Endodermal cell (in vitro differentiated cells): Measurements from ENCODE around the gene ZBP1. TPM values are rescaled to one million over a fixed set of nuclear protein-coding genes. Genes with fewer than 3 reads are reported as not detected.

Experiments
- DNase-seq: peaks from one replicate; pipeline ENCODE4 v3.0.0-alpha.2; 2017
- H3K27ac ChIP-seq: 2 replicates; pipeline ENCODE4 v1.5.1; 2013; ENCODE audit warnings: mild to moderate bottlenecking, low read depth, low read length, moderate library complexity
- H3K27me3 ChIP-seq: 2 replicates; pipeline ENCODE4 v1.6.1; 2013; ENCODE audit warnings: mild to moderate bottlenecking, low read length, moderate library complexity; ENCODE audit not compliant: insufficient read depth, control insufficient read depth, poor library complexity, severe bottlenecking
- H3K36me3 ChIP-seq: 2 replicates; pipeline ENCODE4 v1.7.0; 2013; ENCODE audit warnings: mild to moderate bottlenecking, low read length, moderate library complexity; ENCODE audit not compliant: control insufficient read depth, insufficient read depth
- H3K4me1 ChIP-seq: one replicate; pipeline ENCODE4 v1.7.0; 2013; ENCODE audit warnings: low read length; ENCODE audit not compliant: control insufficient read depth, insufficient read depth
- H3K4me3 ChIP-seq: 2 replicates; pipeline ENCODE4 v1.5.1; 2013; ENCODE audit warnings: mild to moderate bottlenecking, low read length, moderate library complexity
- H3K9ac ChIP-seq: 2 replicates; pipeline ENCODE4 v1.6.1; 2013; ENCODE audit warnings: mild to moderate bottlenecking, low read length, moderate library complexity; ENCODE audit not compliant: poor library complexity, severe bottlenecking; ENCODE audit errors: extremely low read depth
- H3K9me3 ChIP-seq: 2 replicates; pipeline ENCODE4 v1.6.1; 2013; ENCODE audit warnings: mild to moderate bottlenecking, low read length, moderate library complexity; ENCODE audit not compliant: control insufficient read depth
- H3K27ac Mint-ChIP-seq: 2 replicates; pipeline ENCODE4 v1.8.0; 2020; ENCODE audit warnings: mixed read lengths
- H3K27me3 Mint-ChIP-seq: 2 replicates; pipeline ENCODE4 v1.8.0; 2021; ENCODE audit warnings: mild to moderate bottlenecking, mixed read lengths; ENCODE audit not compliant: insufficient read depth
- H3K36me3 Mint-ChIP-seq: 2 replicates; pipeline ENCODE4 v1.8.0; 2020; ENCODE audit warnings: low read depth, mixed read lengths
- H3K4me1 Mint-ChIP-seq: 2 replicates; pipeline ENCODE4 v1.8.0; 2020; ENCODE audit warnings: mixed read lengths
- H3K4me3 Mint-ChIP-seq: 2 replicates; pipeline ENCODE4 v1.8.0; 2020; ENCODE audit warnings: mild to moderate bottlenecking, moderate library complexity, mixed read lengths
- H3K9me3 Mint-ChIP-seq: 2 replicates; pipeline ENCODE4 v1.8.0; 2020; ENCODE audit warnings: mild to moderate bottlenecking, mixed read lengths
- WGBS, 2 experiments: methylation state at CpG; one replicate each; pipeline versions ENCODE4 v1.1.5 to v1.1.7; 2013; ENCODE audit warnings: missing lambda C conversion rate in 2 of 2, mixed read lengths in 1 of 2; ENCODE audit not compliant: insufficient coverage in 1 of 2, insufficient read length in 1 of 2; 5-methylcytosine and 5-hydroxymethylcytosine counted together
- total RNA-seq, 2 donors: library from RNA; stranded (reverse); fragmentation: NEBNext Ultra II Directional in 1 of 2; extraction: Animal tissue kit (Norgen Biotek cat#: 25700) in 1 of 2; gene quantifications; 2 replicates in 1 of 2; 3 replicates in 1 of 2; pipeline ENCODE4 v1.2.1, GENCODE V29; 2021
- TF ChIP-seq, protein P1 (sequence below): fragments of 200-600 bp; sonication (generic); conservative IDR thresholded peaks from 2 replicates; pipeline ENCODE4 v1.5.0; 2021; ENCODE audit warnings: antibody characterized with exemption, mild to moderate bottlenecking

Gene ZBP1
- total RNA-seq, 2 donors from 2014 or later, result not detected

DNA sequence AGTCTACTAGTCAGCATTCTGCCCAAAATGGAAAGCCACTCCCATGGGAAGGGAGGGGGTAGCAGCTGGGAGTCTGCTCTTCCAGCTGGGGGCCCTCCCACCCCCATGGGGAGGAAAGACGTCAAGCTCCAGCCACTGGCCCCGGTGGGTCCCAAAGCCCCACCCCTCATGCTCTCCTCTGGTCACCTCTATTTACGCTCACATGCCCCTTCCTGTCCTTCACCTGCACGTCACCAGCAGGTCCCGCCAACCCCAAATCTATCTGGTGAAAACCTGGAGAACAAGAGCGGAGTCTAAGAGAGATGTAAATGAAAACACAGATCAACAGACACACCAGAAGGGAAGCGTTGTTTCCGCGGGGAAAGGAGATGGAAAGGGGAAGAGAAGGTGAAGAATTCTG, 30.0 kb upstream of the ZBP1 start:
- TF ChIP-seq, protein P1, sequence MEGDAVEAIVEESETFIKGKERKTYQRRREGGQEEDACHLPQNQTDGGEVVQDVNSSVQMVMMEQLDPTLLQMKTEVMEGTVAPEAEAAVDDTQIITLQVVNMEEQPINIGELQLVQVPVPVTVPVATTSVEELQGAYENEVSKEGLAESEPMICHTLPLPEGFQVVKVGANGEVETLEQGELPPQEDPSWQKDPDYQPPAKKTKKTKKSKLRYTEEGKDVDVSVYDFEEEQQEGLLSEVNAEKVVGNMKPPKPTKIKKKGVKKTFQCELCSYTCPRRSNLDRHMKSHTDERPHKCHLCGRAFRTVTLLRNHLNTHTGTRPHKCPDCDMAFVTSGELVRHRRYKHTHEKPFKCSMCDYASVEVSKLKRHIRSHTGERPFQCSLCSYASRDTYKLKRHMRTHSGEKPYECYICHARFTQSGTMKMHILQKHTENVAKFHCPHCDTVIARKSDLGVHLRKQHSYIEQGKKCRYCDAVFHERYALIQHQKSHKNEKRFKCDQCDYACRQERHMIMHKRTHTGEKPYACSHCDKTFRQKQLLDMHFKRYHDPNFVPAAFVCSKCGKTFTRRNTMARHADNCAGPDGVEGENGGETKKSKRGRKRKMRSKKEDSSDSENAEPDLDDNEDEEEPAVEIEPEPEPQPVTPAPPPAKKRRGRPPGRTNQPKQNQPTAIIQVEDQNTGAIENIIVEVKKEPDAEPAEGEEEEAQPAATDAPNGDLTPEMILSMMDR, result no peak
- peaks cover 6% of the 10 kb centered on the region for H3K27me3 Mint-ChIP-seq
- H3K9ac ChIP-seq, result no peak overlapping the region
- H3K36me3 Mint-ChIP-seq, result peaks cover 37% of the 10 kb centered on the region
- H3K4me3 ChIP-seq, result no peak overlapping the region
- WGBS, 2 experiments, result 81 to 85% methylated on average over 5 to 8 of the region's 9 CpGs
- H3K27me3 ChIP-seq, result no peaks in the 10 kb centered on the region
- H3K27ac ChIP-seq, result peak overlapping the region; percentile 53
- peaks cover 52% of the 10 kb centered on the region for H3K36me3 ChIP-seq
- peak; percentile 44 for DNase-seq
- peaks cover 16% of the 10 kb centered on the region for H3K9me3 Mint-ChIP-seq
- H3K27ac Mint-ChIP-seq, result peak overlapping the region; percentile 45
- H3K4me1 Mint-ChIP-seq, result peaks cover 25% of the 10 kb centered on the region
- H3K4me3 Mint-ChIP-seq, result peak overlapping the region; percentile 10
- peaks cover 7% of the 10 kb centered on the region for H3K4me1 ChIP-seq
- H3K9me3 ChIP-seq, result no peaks in the 10 kb centered on the region

DNA sequence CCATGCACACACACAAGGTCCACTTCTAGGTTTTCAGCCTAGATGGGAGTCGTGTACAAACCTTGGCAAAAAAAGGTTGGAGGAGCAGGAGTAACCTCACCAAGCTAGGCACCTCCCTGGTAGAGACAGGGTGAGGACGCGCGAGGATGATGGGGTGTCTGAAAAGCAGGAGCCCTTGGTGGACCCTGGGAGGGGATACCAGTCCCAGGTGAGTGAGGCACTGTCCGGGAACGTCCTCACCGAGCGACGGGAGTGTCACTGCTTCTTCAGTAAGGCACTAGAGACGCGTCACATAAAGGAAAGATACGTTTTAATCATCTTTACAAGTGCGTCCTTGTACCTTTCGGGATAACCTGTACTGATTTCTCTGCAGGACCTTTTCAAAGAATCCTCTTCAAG, 29.4 kb upstream of the ZBP1 start:
- H3K27ac ChIP-seq, result peak overlapping the region; percentile 7
- H3K9ac ChIP-seq, result no peak overlapping the region
- WGBS, 2 experiments, result 96 to 97% methylated on average over 11 to 14 of the region's 14 CpGs
- H3K36me3 ChIP-seq, result peaks cover 52% of the 10 kb centered on the region
- Mint-ChIP-seq H3K36me3 (peaks cover 37% of the 10 kb centered on the region), H3K4me1 (peaks cover 20% of the 10 kb centered on the region), H3K4me3 (no peak overlapping the region), H3K9me3 (peaks cover 22% of the 10 kb centered on the region), H3K27me3 (peaks cover 6% of the 10 kb centered on the region), H3K27ac (no peak overlapping the region)
- DNase-seq, result no peak
- TF ChIP-seq, protein P1, result no peak
- H3K4me1 ChIP-seq, result peaks cover 7% of the 10 kb centered on the region
- no peak overlapping the region for H3K4me3 ChIP-seq
- H3K27me3 ChIP-seq, result no peaks in the 10 kb centered on the region
- no peaks in the 10 kb centered on the region for H3K9me3 ChIP-seq

DNA sequence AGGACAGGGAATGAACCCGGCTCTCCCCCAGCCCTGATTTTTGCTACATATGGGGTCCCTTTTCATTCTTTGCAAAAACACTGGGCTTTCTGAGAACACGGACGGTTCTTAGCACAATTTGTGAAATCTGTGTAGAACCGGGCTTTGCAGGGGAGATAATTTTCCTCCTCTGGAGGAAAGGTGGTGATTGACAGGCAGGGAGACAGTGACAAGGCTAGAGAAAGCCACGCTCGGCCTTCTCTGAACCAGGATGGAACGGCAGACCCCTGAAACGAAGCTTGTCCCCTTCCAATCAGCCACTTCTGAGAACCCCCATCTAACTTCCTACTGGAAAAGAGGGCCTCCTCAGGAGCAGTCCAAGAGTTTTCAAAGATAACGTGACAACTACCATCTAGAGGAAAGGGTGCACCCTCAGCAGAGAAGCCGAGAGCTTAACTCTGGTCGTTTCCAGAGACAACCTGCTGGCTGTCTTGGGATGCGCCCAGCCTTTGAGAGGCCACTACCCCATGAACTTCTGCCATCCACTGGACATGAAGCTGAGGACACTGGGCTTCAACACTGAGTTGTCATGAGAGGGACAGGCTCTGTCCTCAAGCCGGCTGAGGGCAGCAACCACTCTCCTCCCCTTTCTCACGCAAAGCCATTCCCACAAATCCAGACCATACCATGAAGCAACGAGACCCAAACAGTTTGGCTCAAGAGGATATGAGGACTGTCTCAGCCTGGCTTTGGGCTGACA, 28.8 kb upstream of the ZBP1 start:
- Histone ChIP-seq H3K9ac (no peak overlapping the region), H3K4me1 (peaks cover 7% of the 10 kb centered on the region), H3K27ac (peak overlapping the region; percentile 36), H3K36me3 (peaks cover 48% of the 10 kb centered on the region), H3K27me3 (no peaks in the 10 kb centered on the region), H3K9me3 (no peaks in the 10 kb centered on the region), H3K4me3 (no peak overlapping the region)
- no peak for DNase-seq
- Mint-ChIP-seq H3K27me3 (peaks cover 6% of the 10 kb centered on the region), H3K27ac (no peak overlapping the region), H3K4me3 (no peak overlapping the region), H3K4me1 (peaks cover 17% of the 10 kb centered on the region), H3K36me3 (peaks cover 37% of the 10 kb centered on the region), H3K9me3 (peaks cover 27% of the 10 kb centered on the region)
- TF ChIP-seq, protein P1, result no peak
- 91 to 95% methylated on average over 6 to 15 of the region's 15 CpGs for WGBS, 2 experiments
